B cell (primary cell): Measurements from ENCODE around the gene PRIMPOL.

ENCODE experiments used
- CTCF ChIP-seq: fragments of 200-600 bp; IDR thresholded peaks from one replicate; pipeline ENCODE4 v1.8.0; 2022; ENCODE audit warnings: antibody characterized with exemption, mild to moderate bottlenecking
- EZH2 ChIP-seq: IDR thresholded peaks from 2 replicates; pipeline ENCODE4 v1.6.1; 2012; ENCODE audit warnings: borderline replicate concordance, low read depth, mild to moderate bottlenecking, moderate library complexity, low read length; ENCODE audit not compliant: insufficient read depth, poor library complexity, severe bottlenecking

- TF ChIP-seq CTCF (no peak), EZH2 (no peak)
These were observed 8.1 kb upstream of the PRIMPOL start for GRCh38 chr4:184641451-184641850.
